IMR-90 (cell line): ENCODE measurements around the gene TNFAIP8L1. TPM values are rescaled to one million over a fixed set of nuclear protein-coding genes. Genes with fewer than 3 reads are reported as not detected.

Experiments
- ATAC-seq: fragments of 200-7000 bp; cut with Tn5 transposase; 2 replicates; pipeline ENCODE4 v1.9.1; 2020; ENCODE audit warnings: low read depth, mild to moderate bottlenecking, moderate library complexity
- BruUV-seq: library from RNA; stranded (reverse); fragments of 400-500 nt; replicated peaks from 2 replicates; lab custom pipeline; 2021; lab: Mats Ljungman, UMichigan
- CTCF ChIA-PET: fragments of 300-600 bp; formaldehyde crosslinking; extraction: SDS; loops from one replicate; lab custom pipeline; 2021; ENCODE audit warnings: antibody characterized with exemption; lab: Yijun Ruan, JAX
- POLR2A ChIA-PET: fragments of 300-600 bp; sonication (Branson Sonifier 250); formaldehyde crosslinking; loops from one replicate; lab custom pipeline; 2022; ENCODE audit warnings: antibody characterized with exemption; ENCODE audit not compliant: unreplicated experiment; lab: Charles Lee
- DNase-seq: peaks from one replicate; pipeline ENCODE4 v3.0.0; 2013
- H2AFZ ChIP-seq: replicated peaks from 2 replicates; pipeline ENCODE3; 2013; ENCODE audit warnings: low read length, mild to moderate bottlenecking; ENCODE audit not compliant: poor library complexity
- H2AK5ac ChIP-seq: 2 replicates; pipeline ENCODE4 v1.6.1; 2013; ENCODE audit warnings: low read depth, low read length, inconsistent platforms
- H2AK9ac ChIP-seq: replicated peaks from 2 replicates; pipeline ENCODE3; 2013; ENCODE audit warnings: mild to moderate bottlenecking, low read depth, low read length, moderate library complexity; ENCODE audit not compliant: poor library complexity
- H2BK120ac ChIP-seq: 2 replicates; pipeline ENCODE4 v1.6.1; 2013; ENCODE audit warnings: low read depth, low read length, inconsistent platforms
- H2BK15ac ChIP-seq: 3 replicates; pipeline ENCODE4 v1.6.1; 2013; ENCODE audit warnings: low read depth, low read length, inconsistent platforms
- H2BK20ac ChIP-seq: 2 replicates; pipeline ENCODE4 v1.6.1; 2013; ENCODE audit warnings: low read depth, mild to moderate bottlenecking, inconsistent platforms, low read length, moderate library complexity
- H2BK5ac ChIP-seq: 2 replicates; pipeline ENCODE4 v1.6.1; 2013; ENCODE audit warnings: mild to moderate bottlenecking, low read depth, low read length, inconsistent platforms; ENCODE audit not compliant: poor library complexity, severe bottlenecking
- H3K14ac ChIP-seq: replicated peaks from 2 replicates; pipeline ENCODE4 v1.6.1; 2013; ENCODE audit warnings: low read depth, low read length, inconsistent platforms
- H3K18ac ChIP-seq: 2 replicates; pipeline ENCODE4 v1.6.1; 2013; ENCODE audit warnings: low read depth, low read length, control low read depth
- H3K23ac ChIP-seq: 2 replicates; pipeline ENCODE4 v1.6.1; 2013; ENCODE audit warnings: low read depth, low read length, inconsistent platforms
- H3K27ac ChIP-seq: 2 replicates; pipeline ENCODE4 v1.5.1; 2013; ENCODE audit warnings: mild to moderate bottlenecking, control low read depth, low read length; ENCODE audit not compliant: insufficient read depth
- H3K27me3 ChIP-seq: 2 replicates; pipeline ENCODE4 v1.6.1; 2013; ENCODE audit warnings: low read length; ENCODE audit not compliant: control insufficient read depth, insufficient read depth
- H3K36me3 ChIP-seq: 2 replicates; pipeline ENCODE4 v1.6.1; 2013; ENCODE audit warnings: low read length, mixed read lengths; ENCODE audit not compliant: control insufficient read depth, insufficient read depth
- H3K4ac ChIP-seq: 2 replicates; pipeline ENCODE4 v1.6.1; 2013; ENCODE audit warnings: low read depth, low read length, inconsistent platforms
- H3K4me1 ChIP-seq: 2 replicates; pipeline ENCODE4 v1.6.1; 2013; ENCODE audit warnings: low read length, mixed read lengths; ENCODE audit not compliant: control insufficient read depth, insufficient read depth
- H3K4me2 ChIP-seq: 2 replicates; pipeline ENCODE4 v1.6.1; 2013; ENCODE audit warnings: low read depth, mild to moderate bottlenecking, control low read depth, low read length, moderate library complexity
- H3K4me3 ChIP-seq: 2 replicates; pipeline ENCODE4 v1.5.1; 2013; ENCODE audit warnings: low read depth, mild to moderate bottlenecking, control low read depth, low read length, moderate library complexity; ENCODE audit not compliant: insufficient read depth
- H3K56ac ChIP-seq: 2 replicates; pipeline ENCODE4 v1.6.1; 2013; ENCODE audit warnings: low read length, inconsistent platforms; ENCODE audit not compliant: insufficient read depth; ENCODE audit errors: extremely low read depth
- H3K79me1 ChIP-seq, 2 experiments: 2 replicates each; pipeline ENCODE4 v1.6.1; 2013; ENCODE audit warnings: low read length in 2 of 2, inconsistent platforms in 1 of 2, low read depth in 1 of 2
- H3K9ac ChIP-seq: 2 replicates; pipeline ENCODE4 v1.6.1; 2013; ENCODE audit warnings: low read depth, low read length, control low read depth
- H3K9me1 ChIP-seq: 2 replicates; pipeline ENCODE4 v1.6.1; 2013; ENCODE audit warnings: low read length, inconsistent platforms; ENCODE audit not compliant: insufficient read depth
- H3K9me3 ChIP-seq: 2 replicates; pipeline ENCODE4 v1.6.1; 2013; ENCODE audit warnings: low read length; ENCODE audit not compliant: control insufficient read depth, insufficient read depth
- H4K20me1 ChIP-seq: 2 replicates; pipeline ENCODE4 v1.6.1; 2013; ENCODE audit warnings: low read length, inconsistent platforms; ENCODE audit not compliant: insufficient read depth
- H4K5ac ChIP-seq: 2 replicates; pipeline ENCODE4 v1.6.1; 2013; ENCODE audit warnings: mild to moderate bottlenecking, low read depth, low read length, control low read depth
- H4K8ac ChIP-seq, 2 experiments: 2 replicates each; pipeline ENCODE4 v1.6.1; 2013; ENCODE audit warnings: low read depth in 2 of 2, low read length in 2 of 2, control low read depth in 1 of 2, inconsistent platforms in 1 of 2
- H4K91ac ChIP-seq: 2 replicates; pipeline ENCODE4 v1.6.1; 2013; ENCODE audit warnings: low read depth, low read length, inconsistent platforms; ENCODE audit not compliant: insufficient read depth
- BHLHE40 ChIP-seq: fragments of 150-350 bp; IDR thresholded peaks from 2 replicates; pipeline ENCODE4 v1.6.1; 2016; ENCODE audit warnings: mild to moderate bottlenecking, low read depth, low read length
- CEBPB ChIP-seq: IDR thresholded peaks from 2 replicates; pipeline ENCODE4 v1.6.1; 2012; ENCODE audit warnings: low read depth, low read length, improper control_type of control experiment
- MAFK ChIP-seq: IDR thresholded peaks from 2 replicates; pipeline ENCODE4 v1.6.1; 2012; ENCODE audit warnings: low read depth, low read length, improper control_type of control experiment
- MAZ ChIP-seq: IDR thresholded peaks from 2 replicates; pipeline ENCODE4 v1.6.1; 2012; ENCODE audit warnings: low read depth, mild to moderate bottlenecking, low read length, improper control_type of control experiment, moderate library complexity, borderline replicate concordance
- MXI1 ChIP-seq: IDR thresholded peaks from 2 replicates; pipeline ENCODE4 v1.6.1; 2012; ENCODE audit warnings: low read depth, mild to moderate bottlenecking, low read length, moderate library complexity, borderline replicate concordance
- USF2 ChIP-seq: fragments of 150-350 bp; IDR thresholded peaks from 2 replicates; pipeline ENCODE4 v1.6.1; 2017; ENCODE audit warnings: mild to moderate bottlenecking, antibody characterized with exemption, low read length, low read depth
- WGBS, 2 experiments: methylation state at CpG; one replicate each; pipeline versions ENCODE4 v1.1.5 to v1.1.7; 2013; ENCODE audit warnings: missing lambda C conversion rate in 2 of 2; ENCODE audit not compliant: insufficient read length in 1 of 2; ENCODE audit errors: extremely low coverage in 2 of 2; 5-methylcytosine and 5-hydroxymethylcytosine counted together
- dilution Hi-C: fragments of 300-500 bp; cut with HindIII; formaldehyde crosslinking; loops from one replicate; pipeline ENCODE4 v1.14.3; 2018; ENCODE audit warnings: low sequenced_read_pairs; ENCODE audit not compliant: unreplicated experiment
- in situ Hi-C: fragments of 300-500 bp; cut with MboI; formaldehyde crosslinking; loops from 3 replicates; pipeline ENCODE4 v1.14.3; 2019; ENCODE audit warnings: low sequenced_read_pairs, inconsistent platforms, mixed read lengths
- intact Hi-C: fragments of 100-400 bp; cut with micrococcal nuclease; formaldehyde crosslinking; loops from 2 replicates; pipeline ENCODE4 v1.10.0; 2022
- polyA plus RNA-seq, 3 experiments: library from polyadenylated mRNA; depleted of rRNA; stranded (reverse); fragments of >200 nt; gene quantifications; 2 replicates each; pipeline ENCODE4 v1.2.3, GENCODE V29; 2012; ENCODE audit warnings: low replicate concordance in 1 of 3
- total RNA-seq: library from RNA; depleted of rRNA; stranded (reverse); fragments of >200 nt; gene quantifications from 2 replicates; pipeline ENCODE4 v1.2.3, GENCODE V29; 2012

TNFAIP8L1 gene
- total and polyA plus RNA-seq, 2 of the 4 experiments (the other 2 are of a cell fraction): 2.5 to 6.0 TPM

DNA sequence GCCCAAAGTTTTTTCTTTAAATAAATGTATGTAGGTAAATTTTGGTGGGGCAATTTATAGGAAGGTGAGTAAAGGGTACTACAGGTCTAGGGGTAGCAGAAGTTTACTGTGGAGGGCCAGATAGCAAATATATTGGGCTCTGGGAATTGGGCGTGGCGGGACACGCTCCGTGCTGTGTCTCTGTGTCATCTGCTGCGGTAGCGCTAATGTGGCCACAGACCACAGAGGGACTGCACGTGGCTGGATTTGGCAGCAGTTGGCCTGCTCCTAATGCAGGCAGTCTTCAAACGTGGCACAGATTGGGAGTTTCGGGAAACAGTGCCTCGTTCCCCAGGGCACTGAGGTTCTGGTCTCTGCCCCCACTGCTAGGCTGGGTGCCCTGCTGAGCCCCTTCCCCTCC lies 47.4 kb downstream of the TNFAIP8L1 start:
- no peak for ATAC-seq
- Histone ChIP-seq H4K91ac (no peak overlapping the region), H2AK5ac (no peak overlapping the region), H3K4me1 (no peaks in the 10 kb centered on the region), H2BK20ac (no peak overlapping the region), H4K20me1 (no peaks in the 10 kb centered on the region), H3K56ac (no peak overlapping the region), H4K8ac (no peak overlapping the region), H3K36me3 (peaks cover 62% of the 10 kb centered on the region), H3K27me3 (no peaks in the 10 kb centered on the region), H3K4me2 (no peak overlapping the region), H3K79me1 (peaks cover 0 to 5% of the 10 kb centered on the region in 2 experiments; a peak in 2 of 4 replicates), H3K9me3 (no peaks in the 10 kb centered on the region), H3K4me3 (no peak overlapping the region), H3K4ac (no peak overlapping the region), H4K5ac (no peak overlapping the region), H3K27ac (no peak overlapping the region), H2AK9ac (no peak overlapping the region), H2BK120ac (no peak overlapping the region), H3K9ac (no peak overlapping the region), H2AFZ (no peak overlapping the region), H3K9me1 (no peaks in the 10 kb centered on the region), H3K23ac (no peak overlapping the region), H3K18ac (no peak overlapping the region), H2BK15ac (no peak overlapping the region), H2BK5ac (no peak overlapping the region), H3K14ac (no peak overlapping the region)
- 100% methylated on average over 4 of the region's 10 CpGs; no CpG with 5 or more reads in 1 of the 2 experiments for WGBS, 2 experiments
- CTCF ChIA-PET: no interaction called here
- POLR2A ChIA-PET: no interaction called here
- no TSS peak for BruUV-seq
- dilution Hi-C loops (no loop called here), intact Hi-C loops (no loop called here), in situ Hi-C loops (no loop called here)
- TF ChIP-seq MAZ (no peak), USF2 (no peak), MAFK (no peak), MXI1 (no peak), CEBPB (no peak), BHLHE40 (no peak)
- no peak for DNase-seq
